ENCODE measurements around the gene UNK. TPM values are rescaled to one million over a fixed set of nuclear protein-coding genes. Genes with fewer than 3 reads are reported as not detected.
A peak's percentile ranks its signal among the peaks of the same experiment; 100 is the strongest.

UNK gene
- total RNA-seq, 2 experiments from 2014 or later, result 41.5 to 67.6 TPM

DNA sequence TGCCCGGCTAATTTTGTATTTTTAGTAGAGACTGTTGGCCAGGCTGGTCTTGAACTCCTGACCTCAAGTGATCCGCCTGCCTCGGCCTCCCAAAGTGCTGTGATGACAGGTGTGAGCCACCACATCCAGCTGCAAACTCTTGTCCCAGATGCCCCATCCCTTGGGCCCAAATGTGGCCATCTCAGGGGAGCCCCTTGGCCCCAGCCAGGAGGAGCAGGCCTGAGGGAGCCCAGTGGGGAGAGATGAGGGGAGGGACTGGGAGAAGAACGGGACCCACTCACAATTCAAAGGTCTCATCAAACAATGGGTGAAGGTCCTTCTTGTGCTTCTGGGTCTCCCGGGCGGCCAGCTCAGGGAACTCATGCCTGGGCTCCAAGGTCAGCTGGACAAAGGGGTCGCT lies 45.1 kb downstream of the UNK start:
- Histone ChIP-seq H4K20me1 (ENCODE audit: insufficient read depth, low read length) (no peaks in the 10 kb centered on the region), H3K79me2 (ENCODE audit: insufficient read depth, low read depth, low read length) (no peaks in the 10 kb centered on the region), H3K4me1 (ENCODE audit: insufficient read depth, low read length, poor library complexity, severe bottlenecking) (peaks cover 30% of the 10 kb centered on the region), H2AFZ (ENCODE audit: low read length) (no peak overlapping the region), H3K9me3 (ENCODE audit: low read length) (no peaks in the 10 kb centered on the region), H3K9me2 (ENCODE audit: insufficient read depth, low read length) (no peaks in the 10 kb centered on the region), H3K27ac (ENCODE audit: low read depth, low read length, poor library complexity, severe bottlenecking) (no peak overlapping the region), H3K4me2 (ENCODE audit: low read length) (no peak overlapping the region), H3K4me3 (ENCODE audit: low read depth, low read length, poor library complexity, severe bottlenecking) (no peak overlapping the region), H3K36me3 (ENCODE audit: insufficient read depth, low read length) (peaks cover 5% of the 10 kb centered on the region; the same call in 1 of the 2 replicates)
- CTCF ChIA-PET (ENCODE audit: unreplicated experiment), result interaction anchor here (0.6 to 1.6 kb wide), 3 partner anchors 50 to 541 kb away, joined by 4 to 5 read pairs (median 4); no protein-coding TSS in a partner anchor
- no peak for DNase-seq (ENCODE audit: low spot score)
- TF ChIP-seq EZH2phosphoT487 (IDR thresholded peaks at IDR 0.05; ENCODE audit: borderline replicate concordance, low read depth, low read length), result no peak
- TF ChIP-seq CTCF (conservative IDR thresholded peaks at IDR 0.05; ENCODE audit: low read length), result no peak
- intact Hi-C loops (cut with micrococcal nuclease; ENCODE audit: unreplicated experiment), result no loop called here
- BruUV-seq (replicated peaks), result no TSS peak
- POLR2A ChIA-PET, result interaction anchor here (1.1 to 1.5 kb wide), 2 partner anchors 50 to 65 kb away, joined by 3 to 4 read pairs; partner anchors contain the start of gene GALK1

GRCh38 chr17:75830164-75831031 lies 45.8 kb downstream of the UNK start:
- Histone ChIP-seq H3K27ac (ENCODE audit: low read depth, low read length, poor library complexity, severe bottlenecking) (no peak overlapping the region), H2AFZ (ENCODE audit: low read length) (no peak overlapping the region), H4K20me1 (ENCODE audit: insufficient read depth, low read length) (no peaks in the 10 kb centered on the region), H3K9me3 (ENCODE audit: low read length) (no peaks in the 10 kb centered on the region), H3K4me3 (ENCODE audit: low read depth, low read length, poor library complexity, severe bottlenecking) (no peak overlapping the region), H3K36me3 (ENCODE audit: insufficient read depth, low read length) (peaks cover 5% of the 10 kb centered on the region; the same call in 1 of the 2 replicates), H3K4me2 (ENCODE audit: low read length) (no peak overlapping the region), H3K4me1 (ENCODE audit: insufficient read depth, low read length, poor library complexity, severe bottlenecking) (peaks cover 30% of the 10 kb centered on the region), H3K79me2 (ENCODE audit: insufficient read depth, low read depth, low read length) (no peaks in the 10 kb centered on the region), H3K9me2 (ENCODE audit: insufficient read depth, low read length) (no peaks in the 10 kb centered on the region)
- TF ChIP-seq CTCF (conservative IDR thresholded peaks at IDR 0.05; ENCODE audit: low read length) (peak; percentile 87), EZH2phosphoT487 (IDR thresholded peaks at IDR 0.05; ENCODE audit: borderline replicate concordance, low read depth, low read length) (no peak)
- CTCF ChIA-PET (ENCODE audit: unreplicated experiment), result interaction anchor here (0.6 to 1.6 kb wide), 4 partner anchors 14 to 540 kb away, joined by 4 to 5 read pairs (median 4); no protein-coding TSS in a partner anchor
- POLR2A ChIA-PET, result interaction anchor here (0.6 to 1.5 kb wide), 4 partner anchors 16 to 65 kb away, joined by 3 to 4 read pairs (median 4); partner anchors contain the start of genes GALK1 and WBP2
- no TSS peak for BruUV-seq (replicated peaks)
- peak; percentile 55 for DNase-seq (ENCODE audit: low spot score)
- intact Hi-C loops (cut with micrococcal nuclease; ENCODE audit: unreplicated experiment), result no loop called here

All from OCI-LY7 (cell line).